HCT116 (cell line): ENCODE data around the gene BMPER. TPM values are rescaled to one million over a fixed set of nuclear protein-coding genes. Genes with fewer than 3 reads are reported as not detected.

Experiments
- ATAC-seq: fragments of 200-7000 bp; cut with Tn5 transposase; 2 replicates; pipeline ENCODE4 v1.9.1; 2020; ENCODE audit warnings: mild to moderate bottlenecking, moderate library complexity
- BruUV-seq: library from RNA; stranded (reverse); fragments of 400-500 nt; replicated peaks from 2 replicates; lab custom pipeline; 2021; lab: Mats Ljungman, UMichigan
- CTCF ChIA-PET: fragments of 300-600 bp; sonication (Branson Sonifier 250); formaldehyde crosslinking; loops from one replicate; lab custom pipeline; 2021; ENCODE audit warnings: antibody characterized with exemption; lab: Charles Lee
- POLR2A ChIA-PET: fragments of 300-600, 350-600 bp; sonication (Branson Sonifier 250); formaldehyde crosslinking; loops from one replicate; lab custom pipeline; 2021; ENCODE audit warnings: antibody characterized with exemption; lab: Charles Lee
- RAD21 ChIA-PET, 2 experiments: fragments of 300-600 bp; sonication (Branson Sonifier 250); formaldehyde crosslinking; loops; one replicate each; lab custom pipeline; 2023; ENCODE audit warnings: low total read pairs in 2 of 2; ENCODE audit not compliant: uncharacterized antibody in 2 of 2, unreplicated experiment in 2 of 2, low non-redundant PET in 1 of 2; lab: Charles Lee
- DNase-seq: peaks from one replicate; pipeline ENCODE4 v3.0.0-alpha.2; 2010; ENCODE audit warnings: low read depth, low spot score
- H2AFZ ChIP-seq: fragments of 200-600 bp; shearing (Covaris generic), sonication (generic); 2 replicates; pipeline ENCODE4 v1.6.1; 2017; ENCODE audit warnings: low read depth, mixed run types, mixed read lengths, antibody characterized with exemption, low read length; ENCODE audit not compliant: poor library complexity, severe bottlenecking
- H3K27ac ChIP-seq: 2 replicates; pipeline ENCODE4 v1.5.1; 2012; ENCODE audit warnings: low read depth, low read length
- H3K27me3 ChIP-seq: fragments of 200-600 bp; sonication (generic); 2 replicates; pipeline ENCODE4 v1.6.1; 2016; ENCODE audit warnings: mixed run types, low read length, mixed read lengths; ENCODE audit not compliant: insufficient read depth
- H3K36me3 ChIP-seq, 2 experiments: fragments of 200-500 bp in 1 of 2; fragments of 200-600 bp in 1 of 2; sonication (Bioruptor generic) in 1 of 2; sonication (generic) in 1 of 2; 2 replicates each; pipeline versions ENCODE4 v1.5.1 to v1.6.1; 2014 to 2016; ENCODE audit warnings: low read length in 2 of 2, inconsistent platforms in 1 of 2, mixed read lengths in 1 of 2, mixed run types in 1 of 2; ENCODE audit not compliant: insufficient read depth in 2 of 2, control insufficient read depth in 1 of 2
- H3K4me1 ChIP-seq, 2 experiments: fragments of 200-600 bp in 1 of 2; sonication (generic) in 1 of 2; 2 replicates each; pipeline versions ENCODE4 v1.5.1 to v1.6.1; 2012 to 2017; ENCODE audit warnings: low read length in 2 of 2, inconsistent platforms in 1 of 2, mild to moderate bottlenecking in 1 of 2, mixed read lengths in 1 of 2, mixed run types in 1 of 2, moderate library complexity in 1 of 2; ENCODE audit not compliant: insufficient read depth in 2 of 2, control insufficient read depth in 1 of 2
- H3K4me2 ChIP-seq: fragments of 200-600 bp; sonication (generic); 2 replicates; pipeline ENCODE4 v1.6.1; 2017; ENCODE audit warnings: mixed run types, low read length, mixed read lengths
- H3K4me3 ChIP-seq, 2 experiments: fragments of 200-600 bp in 1 of 2; sonication (generic) in 1 of 2; replicated peaks in 1 of 2; 2 replicates each; pipeline ENCODE4 v1.5.1; 2011 to 2016; ENCODE audit warnings: low read length in 2 of 2, control low read depth in 1 of 2, low read depth in 1 of 2, mild to moderate bottlenecking in 1 of 2, mixed read lengths in 1 of 2, mixed run types in 1 of 2
- H3K79me2 ChIP-seq: fragments of 200-600 bp; sonication (generic); 2 replicates; pipeline ENCODE4 v1.6.1; 2017; ENCODE audit warnings: mild to moderate bottlenecking, mixed run types, low read length, moderate library complexity, mixed read lengths; ENCODE audit not compliant: insufficient read depth
- H3K9ac ChIP-seq: fragments of 200-600 bp; sonication (generic); 2 replicates; pipeline ENCODE4 v1.6.1; 2016; ENCODE audit warnings: low read length, mixed read lengths
- H3K9me2 ChIP-seq: fragments of 200-600 bp; sonication (generic), shearing (Covaris generic); 2 replicates; pipeline ENCODE4 v1.6.1; 2017; ENCODE audit warnings: mixed run types, mild to moderate bottlenecking, moderate library complexity; ENCODE audit not compliant: insufficient read depth
- H3K9me3 ChIP-seq, 2 experiments: fragments of 200-500 bp in 1 of 2; fragments of 200-600 bp in 1 of 2; sonication (Bioruptor generic) in 1 of 2; sonication (generic) in 1 of 2; 2 replicates each; pipeline ENCODE4 v1.6.1; 2014 to 2017; ENCODE audit warnings: low read length in 2 of 2, mixed read lengths in 2 of 2, inconsistent platforms in 1 of 2, low read depth in 1 of 2, mild to moderate bottlenecking in 1 of 2, mixed run types in 1 of 2, moderate library complexity in 1 of 2; ENCODE audit not compliant: control insufficient read depth in 1 of 2, insufficient read depth in 1 of 2
- H4K20me1 ChIP-seq: fragments of 200-600 bp; sonication (generic), shearing (Covaris generic); 2 replicates; pipeline ENCODE4 v1.6.1; 2017; ENCODE audit warnings: mixed run types, mild to moderate bottlenecking, moderate library complexity; ENCODE audit not compliant: insufficient read depth
- ATF3 ChIP-seq: IDR thresholded peaks from 2 replicates; pipeline ENCODE4 v1.6.1; 2012
- CBX3 ChIP-seq: IDR thresholded peaks from 2 replicates; pipeline ENCODE4 v1.6.1; 2012; ENCODE audit warnings: low read depth
- CEBPB ChIP-seq: IDR thresholded peaks from 2 replicates; pipeline ENCODE4 v1.6.1; 2012; ENCODE audit warnings: low read depth
- CTCF ChIP-seq, 3 experiments: fragments of 200-600 bp in 1 of 3; sonication (generic) in 1 of 3; IDR thresholded peaks in 2 of 3; conservative IDR thresholded peaks in 1 of 3; 2 replicates each; pipeline ENCODE4 v1.5.1; 2012 to 2017; ENCODE audit warnings: low read depth in 2 of 3, low read length in 2 of 3, antibody characterized with exemption in 1 of 3, borderline replicate concordance in 1 of 3, control low read depth in 1 of 3, mild to moderate bottlenecking in 1 of 3, mixed read lengths in 1 of 3, mixed run types in 1 of 3, moderate library complexity in 1 of 3; ENCODE audit not compliant: insufficient read depth in 1 of 3
- EGR1 ChIP-seq: IDR thresholded peaks from 2 replicates; pipeline ENCODE4 v1.6.1; 2012; ENCODE audit warnings: low read depth
- ELF1 ChIP-seq: IDR thresholded peaks from 2 replicates; pipeline ENCODE4 v1.6.1; 2012; ENCODE audit warnings: low read depth, borderline replicate concordance
- EZH2 ChIP-seq: fragments of 200-600 bp; sonication (generic); IDR thresholded peaks from 2 replicates; pipeline ENCODE4 v1.6.1; 2017; ENCODE audit warnings: antibody characterized with exemption, mixed run types
- EZH2phosphoT487 ChIP-seq: fragments of 200-600 bp; IDR thresholded peaks from 2 replicates; pipeline ENCODE4 v1.6.1; 2018; ENCODE audit warnings: antibody characterized with exemption, borderline replicate concordance
- FOSL1 ChIP-seq: IDR thresholded peaks from 2 replicates; pipeline ENCODE4 v1.6.1; 2012; ENCODE audit warnings: low read depth
- MAX ChIP-seq: IDR thresholded peaks from 2 replicates; pipeline ENCODE4 v1.6.1; 2012
- POLR2A ChIP-seq: IDR thresholded peaks from 2 replicates; pipeline ENCODE4 v1.7.0; 2011; ENCODE audit warnings: borderline replicate concordance; ENCODE audit not compliant: insufficient read depth, insufficient read length; ENCODE audit errors: extremely low read depth
- POLR2AphosphoS5 ChIP-seq: IDR thresholded peaks from 2 replicates; pipeline ENCODE4 v1.6.1; 2011; ENCODE audit warnings: mild to moderate bottlenecking, low read depth, low read length, moderate library complexity
- SP1 ChIP-seq: IDR thresholded peaks from 2 replicates; pipeline ENCODE4 v1.6.1; 2012; ENCODE audit warnings: low read depth
- SRF ChIP-seq: IDR thresholded peaks from 2 replicates; pipeline ENCODE4 v1.6.1; 2012; ENCODE audit warnings: low read depth
- TCF7L2 ChIP-seq: IDR thresholded peaks from 2 replicates; pipeline ENCODE4 v1.7.0; 2011; ENCODE audit warnings: borderline replicate concordance, inconsistent platforms; ENCODE audit not compliant: insufficient read depth, insufficient read length; ENCODE audit errors: extremely low read depth
- YY1 ChIP-seq: IDR thresholded peaks from 2 replicates; pipeline ENCODE4 v1.6.1; 2011; ENCODE audit warnings: low read length, low read depth, moderate library complexity, mild to moderate bottlenecking; ENCODE audit not compliant: insufficient replicate concordance; ENCODE audit errors: extremely low read depth
- ZBTB33 ChIP-seq: IDR thresholded peaks from 2 replicates; pipeline ENCODE4 v1.6.1; 2011; ENCODE audit warnings: mild to moderate bottlenecking, low read length, moderate library complexity; ENCODE audit not compliant: insufficient replicate concordance; ENCODE audit errors: extremely low read depth
- ZFX ChIP-seq: fragments of 450-650 bp; IDR thresholded peaks from 2 replicates; pipeline ENCODE4 v1.6.1; 2017
- ZNF274 ChIP-seq: fragments of 200-500 bp; sonication (Bioruptor generic); IDR thresholded peaks from 2 replicates; pipeline ENCODE4 v1.6.1; 2014; ENCODE audit warnings: mild to moderate bottlenecking, low read depth, low read length, inconsistent platforms
- intact Hi-C: fragments of 100-400 bp; cut with micrococcal nuclease; formaldehyde crosslinking; loops from 2 replicates; pipeline ENCODE4 v1.10.0; 2022
- total RNA-seq: library from RNA; stranded (reverse); gene quantifications from one replicate; pipeline ENCODE4 v1.2.1, GENCODE V29; 2021; ENCODE audit not compliant: unreplicated experiment

BMPER gene
- total RNA-seq, 1 experiment from 2014 or later = not detected

GRCh38 chr7:33926535-33926934 lies 21.2 kb downstream of the BMPER start (continued):
- TF ChIP-seq SP1 (no peak), POLR2AphosphoS5 (no peak), EGR1 (no peak), CEBPB (no peak)

GRCh38 chr7:33928986-33929385 lies 23.6 kb downstream of the BMPER start:
- Histone ChIP-seq H3K79me2 (no peaks in the 10 kb centered on the region), H3K4me1 (peaks cover 3 to 8% of the 10 kb centered on the region in 2 experiments; a peak in 3 of 4 replicates), H3K4me2 (no peak overlapping the region), H2AFZ (no peak overlapping the region), H3K9me2 (no peaks in the 10 kb centered on the region), H3K27ac (no peak overlapping the region), H3K9me3 (no peaks in the 10 kb centered on the region), H4K20me1 (no peaks in the 10 kb centered on the region), H3K4me3 (no peak overlapping the region), H3K27me3 (no peaks in the 10 kb centered on the region; the same call in 1 of the 2 replicates), H3K9ac (no peak overlapping the region), H3K36me3 (no peaks in the 10 kb centered on the region)
- ATAC-seq (no peak), DNase-seq (no peak)
- intact Hi-C loops = no loop called here
- ChIA-PET CTCF (no interaction called here), RAD21 (no interaction called here), POLR2A (no interaction called here)
- BruUV-seq = no TSS peak
- TF ChIP-seq CBX3 (no peak), POLR2A (no peak), EGR1 (no peak), EZH2phosphoT487 (no peak), TCF7L2 (no peak), CEBPB (no peak), ZBTB33 (no peak), FOSL1 (no peak), CTCF (IDR thresholded peaks at IDR 0.05 in 2 of 3, conservative IDR thresholded peaks at IDR 0.05 in 1 of 3; ENCODE audit: borderline replicate concordance in 1 of 3, insufficient read depth in 1 of 3, low read depth in 2 of 3, low read length in 2 of 3) (no peak), YY1 (no peak), ZNF274 (no peak), ZFX (no peak), ELF1 (no peak), ATF3 (no peak), MAX (no peak), POLR2AphosphoS5 (no peak), SRF (no peak), EZH2 (no peak)
